Caki2 (cell line): ENCODE results near the gene TACR2. TPM values are rescaled to one million over a fixed set of nuclear protein-coding genes. Genes with fewer than 3 reads are reported as not detected.

Experiments used
- DNase-seq: peaks from one replicate; pipeline ENCODE4 v3.0.0-alpha.2; 2015; ENCODE audit warnings: low read depth
- in situ Hi-C: cut with HindIII; loops from 2 replicates; pipeline ENCODE4 v1.10.0; 2016; ENCODE audit warnings: low sequenced_read_pairs, low pct_unique_long_range_greater_than_20kb, mixed read lengths
- total RNA-seq: library from RNA; depleted of rRNA; stranded (reverse); fragments of >200 nt; shearing (Covaris generic); gene quantifications from 2 replicates; pipeline ENCODE4 v1.2.3, GENCODE V29; 2014; ENCODE audit warnings: low replicate concordance

TACR2 gene
- total RNA-seq, 1 experiment from 2014 or later = not detected

- no peak for DNase-seq
- in situ Hi-C loops = no loop called here
These were observed 7.6 kb downstream of the TACR2 start for GRCh38 chr10:69409176-69409495.

DNA sequence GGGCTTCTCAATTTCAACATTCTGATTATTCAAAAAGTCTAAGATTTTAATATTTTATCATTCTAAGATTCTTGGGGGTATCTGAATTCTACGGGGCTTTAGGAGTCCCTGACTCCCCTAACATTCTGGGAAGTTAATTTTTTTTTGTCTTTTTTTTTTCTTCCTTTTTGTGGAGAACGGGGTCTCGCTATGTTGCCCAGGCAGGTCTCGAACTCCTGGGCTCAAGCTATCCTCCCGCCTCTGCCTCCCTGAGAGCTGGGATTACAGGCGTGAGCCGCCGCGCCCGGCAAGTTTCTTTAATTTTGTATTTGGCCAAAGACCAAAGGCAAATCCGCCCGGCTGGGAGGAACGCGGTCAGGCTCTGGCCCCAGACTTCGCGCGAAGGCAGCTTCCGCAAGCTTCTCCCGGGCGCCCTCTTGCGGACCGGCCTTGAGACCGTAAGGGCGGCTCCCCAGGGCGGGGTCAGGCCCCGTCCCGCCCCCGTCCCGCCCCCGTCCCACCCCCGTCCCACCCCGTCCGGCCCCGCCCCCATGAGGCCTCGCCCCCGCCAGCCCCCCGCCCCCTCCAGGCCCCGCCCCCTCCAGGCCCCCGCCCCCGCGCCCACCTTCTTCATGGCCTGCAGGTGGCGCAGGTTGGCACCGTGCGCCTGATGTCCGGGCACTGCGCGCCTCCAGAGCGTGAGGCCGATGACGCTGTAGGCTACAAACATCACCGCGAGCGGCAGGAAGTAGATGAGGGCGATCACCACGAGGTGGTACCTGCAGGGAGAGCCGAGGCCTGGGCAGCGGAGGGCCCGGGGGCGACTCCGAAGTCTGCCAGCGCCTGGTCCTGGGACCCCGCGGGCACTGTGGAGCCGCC, 8.2 kb downstream of the TACR2 start:
- in situ Hi-C loops = no loop called here
- DNase-seq = peak; percentile 76

DNA sequence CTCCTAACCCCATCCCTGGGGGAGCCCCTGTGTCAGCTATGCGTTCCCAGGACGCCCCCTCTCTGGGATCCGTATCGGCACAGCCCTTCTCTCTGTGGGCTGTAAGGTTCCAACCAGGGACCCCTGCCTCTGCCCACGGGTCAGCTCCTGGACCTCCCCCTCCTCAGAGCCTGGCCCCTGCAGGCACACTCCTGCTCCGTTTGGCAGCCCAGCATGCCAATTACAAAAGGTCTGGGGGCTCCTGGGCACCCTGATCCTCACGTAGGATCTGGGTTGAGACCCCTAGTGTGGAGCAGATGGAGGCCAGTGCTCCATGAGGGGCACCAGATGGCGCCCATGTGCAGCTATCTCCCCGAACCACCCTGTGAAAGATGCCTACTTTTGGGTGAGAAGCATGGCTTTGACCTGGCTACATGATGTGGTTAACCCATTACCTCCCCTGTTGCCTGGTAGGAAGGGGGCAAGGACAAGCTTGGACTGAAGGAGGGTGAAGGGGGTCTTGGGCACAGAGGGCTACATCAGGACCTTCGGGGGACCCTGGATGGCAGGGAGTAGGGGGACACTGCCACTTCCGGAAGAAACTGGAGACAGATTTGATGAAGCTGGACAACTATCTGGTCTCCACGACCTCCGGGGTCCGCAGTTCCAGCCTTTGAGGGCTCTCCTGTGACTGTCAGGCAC, 9.0 kb downstream of the TACR2 start:
- no peak for DNase-seq
- in situ Hi-C loops = no loop called here

GRCh38 chr10:69406816-69407580, 9.7 kb downstream of the TACR2 start:
- in situ Hi-C loops = no loop called here
- DNase-seq = no peak

- in situ Hi-C loops = no loop called here
- peak; percentile 38 for DNase-seq
These were observed 10.4 kb downstream of the TACR2 start for GRCh38 chr10:69406302-69406811.

- in situ Hi-C loops = no loop called here
- DNase-seq = no peak
These were observed 11.5 kb downstream of the TACR2 start for GRCh38 chr10:69405221-69405620.

DNA sequence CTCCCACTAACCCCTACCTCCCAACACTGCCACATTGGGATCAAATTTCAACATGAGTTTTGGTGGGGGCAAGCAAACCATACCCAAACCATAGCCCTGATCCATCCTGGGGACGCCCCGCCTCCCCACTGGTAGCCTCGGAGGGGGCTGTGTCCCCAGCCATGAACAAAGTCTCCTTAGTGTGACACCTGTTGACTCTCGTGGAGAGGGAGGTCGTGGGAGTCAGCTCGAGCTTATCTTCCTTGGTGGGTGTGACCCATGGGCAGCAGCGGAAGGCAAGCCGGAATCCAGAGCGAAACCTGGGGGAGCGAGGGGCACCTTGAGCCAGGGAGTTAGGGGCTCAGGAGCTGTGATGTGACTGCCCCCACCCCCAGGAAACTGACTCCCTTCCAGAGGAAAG, 11.9 kb downstream of the TACR2 start:
- in situ Hi-C loops = no loop called here
- no peak for DNase-seq

DNA sequence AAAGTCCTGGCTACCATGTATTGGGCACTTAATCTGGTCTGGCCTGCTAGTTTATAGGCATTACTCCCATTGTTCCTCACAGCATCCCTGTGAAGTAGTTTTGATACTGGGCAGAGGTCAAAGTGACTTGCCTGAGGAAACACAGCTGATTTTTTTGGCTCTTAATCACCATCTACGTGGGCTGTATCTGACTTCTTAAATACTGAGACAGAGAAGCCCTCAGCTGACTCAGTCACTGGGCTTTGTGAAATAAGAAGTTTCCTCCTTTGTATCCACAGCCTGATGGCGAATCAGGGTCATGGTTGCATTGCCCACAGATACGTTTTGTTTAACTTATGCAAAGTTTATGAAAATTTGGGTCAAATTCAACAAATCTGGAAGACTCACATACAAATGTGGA, 13.2 kb downstream of the TACR2 start:
- DNase-seq = no peak
- in situ Hi-C loops = no loop called here

DNA sequence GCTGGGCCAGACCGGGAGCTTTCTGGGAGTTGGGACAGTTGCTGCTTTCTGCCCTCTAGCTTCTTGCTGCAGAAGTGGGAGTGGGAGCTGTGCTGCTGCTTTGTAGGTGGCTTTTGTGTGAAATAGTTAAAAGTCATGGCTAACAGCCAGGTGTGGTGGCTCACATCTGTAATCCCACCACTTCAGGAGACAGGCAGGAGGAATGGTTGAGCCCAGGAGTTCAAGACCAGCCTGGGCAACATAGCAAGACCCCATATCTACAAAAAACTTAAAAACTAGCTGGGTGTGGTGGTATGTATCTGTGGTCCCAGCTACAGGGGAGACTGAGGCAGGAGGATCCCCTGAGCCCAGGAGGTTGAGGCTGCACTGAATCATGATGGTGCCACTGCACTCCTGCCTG, 13.7 kb downstream of the TACR2 start:
- DNase-seq = no peak
- in situ Hi-C loops = no loop called here

DNA sequence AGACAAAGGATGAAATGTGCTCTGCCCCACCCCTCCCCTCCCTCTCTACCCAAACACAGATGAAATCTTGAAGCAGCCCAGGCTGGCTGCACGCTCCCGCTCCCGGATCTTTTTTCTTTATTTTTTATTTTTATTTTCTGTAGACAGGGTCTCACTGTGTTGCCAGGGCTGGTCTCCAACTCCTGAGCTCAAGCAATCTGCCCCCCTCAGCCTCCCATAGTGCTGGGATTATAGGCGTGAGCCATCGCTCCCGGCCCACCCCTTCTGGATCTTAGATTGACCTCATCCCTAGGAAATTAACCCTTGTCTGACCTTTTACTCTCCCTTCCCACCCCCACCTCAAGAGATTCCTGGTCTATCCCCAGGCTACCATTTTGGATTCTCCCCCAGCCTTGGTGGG, 14.3 kb downstream of the TACR2 start:
- in situ Hi-C loops = no loop called here
- no peak for DNase-seq

- in situ Hi-C loops = no loop called here
- no peak for DNase-seq
These were observed 15.3 kb downstream of the TACR2 start for GRCh38 chr10:69401416-69401815.

DNA sequence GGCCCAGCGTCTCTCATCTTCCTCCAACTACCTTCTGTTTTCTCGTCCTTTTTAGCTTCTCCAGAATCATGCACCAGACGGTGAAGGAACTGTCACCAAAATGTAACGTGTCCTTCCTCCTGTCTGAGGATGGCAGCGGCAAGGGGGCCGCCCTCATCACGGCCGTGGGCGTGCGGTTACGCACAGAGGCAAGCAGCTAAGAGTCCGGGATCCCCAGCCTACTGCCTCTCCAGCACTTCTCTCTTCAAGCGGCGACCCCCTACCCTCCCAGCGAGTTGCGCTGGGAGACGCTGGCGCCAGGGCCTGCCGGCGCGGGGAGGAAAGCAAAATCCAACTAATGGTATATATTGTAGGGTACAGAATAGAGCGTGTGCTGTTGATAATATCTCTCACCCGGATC, 15.8 kb downstream of the TACR2 start:
- no peak for DNase-seq
- in situ Hi-C loops = no loop called here

- DNase-seq = no peak
- in situ Hi-C loops = no loop called here
These were observed 18.3 kb downstream of the TACR2 start for GRCh38 chr10:69398466-69398865.

- no peak for DNase-seq
- in situ Hi-C loops = no loop called here
These were observed 18.7 kb downstream of the TACR2 start for GRCh38 chr10:69397972-69398371.

- DNase-seq = no peak
- in situ Hi-C loops = no loop called here
These were observed 22.7 kb downstream of the TACR2 start for GRCh38 chr10:69394020-69394419.

- peak; percentile 63 for DNase-seq
- in situ Hi-C loops = no loop called here
These were observed 24.2 kb downstream of the TACR2 start for GRCh38 chr10:69392481-69393000.

- no peak for DNase-seq
- in situ Hi-C loops = no loop called here
These were observed 25.6 kb downstream of the TACR2 start for GRCh38 chr10:69391158-69391557.

GRCh38 chr10:69389827-69390490, 26.8 kb downstream of the TACR2 start:
- in situ Hi-C loops = no loop called here

More at GRCh38 chr10:69389827-69390490, 26.8 kb downstream of the TACR2 start:
- peak; percentile 89 for DNase-seq
